ENCODE data around the gene MSANTD4.
"Not testable (repeated sequence)": the region's sequence is repeated elsewhere in the genome, so short reads cannot be mapped to it uniquely, and the experiment has no call there.

Gene MSANTD4

DNA sequence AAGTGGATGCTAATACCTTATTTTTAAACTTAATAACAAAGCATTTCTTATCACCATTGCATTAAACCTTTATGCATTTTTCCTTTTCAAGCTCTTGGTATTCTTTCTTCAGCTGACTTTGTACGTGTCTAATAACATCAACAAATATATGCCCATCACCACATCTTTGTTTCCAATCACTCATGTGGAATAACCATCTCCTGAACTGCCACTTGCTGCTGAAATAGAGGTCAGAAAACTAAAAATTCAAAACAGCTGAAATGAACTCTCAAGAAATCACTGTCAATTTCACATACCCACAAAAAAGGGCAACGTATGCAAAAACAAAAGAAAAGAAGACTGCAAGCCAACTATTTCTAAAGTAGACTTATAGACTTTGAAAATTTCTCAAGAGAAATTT is 7.4 kb downstream of the MSANTD4 start:
- in situ Hi-C loops (cut with HindIII; ENCODE audit: low sequenced_read_pairs), result no loop called here
- no peak overlapping the region for H3K4me3 ChIP-seq (ENCODE audit: low read depth, low read length)
- TF ChIP-seq, protein P1, sequence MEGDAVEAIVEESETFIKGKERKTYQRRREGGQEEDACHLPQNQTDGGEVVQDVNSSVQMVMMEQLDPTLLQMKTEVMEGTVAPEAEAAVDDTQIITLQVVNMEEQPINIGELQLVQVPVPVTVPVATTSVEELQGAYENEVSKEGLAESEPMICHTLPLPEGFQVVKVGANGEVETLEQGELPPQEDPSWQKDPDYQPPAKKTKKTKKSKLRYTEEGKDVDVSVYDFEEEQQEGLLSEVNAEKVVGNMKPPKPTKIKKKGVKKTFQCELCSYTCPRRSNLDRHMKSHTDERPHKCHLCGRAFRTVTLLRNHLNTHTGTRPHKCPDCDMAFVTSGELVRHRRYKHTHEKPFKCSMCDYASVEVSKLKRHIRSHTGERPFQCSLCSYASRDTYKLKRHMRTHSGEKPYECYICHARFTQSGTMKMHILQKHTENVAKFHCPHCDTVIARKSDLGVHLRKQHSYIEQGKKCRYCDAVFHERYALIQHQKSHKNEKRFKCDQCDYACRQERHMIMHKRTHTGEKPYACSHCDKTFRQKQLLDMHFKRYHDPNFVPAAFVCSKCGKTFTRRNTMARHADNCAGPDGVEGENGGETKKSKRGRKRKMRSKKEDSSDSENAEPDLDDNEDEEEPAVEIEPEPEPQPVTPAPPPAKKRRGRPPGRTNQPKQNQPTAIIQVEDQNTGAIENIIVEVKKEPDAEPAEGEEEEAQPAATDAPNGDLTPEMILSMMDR (IDR thresholded peaks at IDR 0.05; ENCODE audit: low read depth, low read length, missing control alignments), result no peak
- no peak for DNase-seq (ENCODE audit: low read depth)

DNA sequence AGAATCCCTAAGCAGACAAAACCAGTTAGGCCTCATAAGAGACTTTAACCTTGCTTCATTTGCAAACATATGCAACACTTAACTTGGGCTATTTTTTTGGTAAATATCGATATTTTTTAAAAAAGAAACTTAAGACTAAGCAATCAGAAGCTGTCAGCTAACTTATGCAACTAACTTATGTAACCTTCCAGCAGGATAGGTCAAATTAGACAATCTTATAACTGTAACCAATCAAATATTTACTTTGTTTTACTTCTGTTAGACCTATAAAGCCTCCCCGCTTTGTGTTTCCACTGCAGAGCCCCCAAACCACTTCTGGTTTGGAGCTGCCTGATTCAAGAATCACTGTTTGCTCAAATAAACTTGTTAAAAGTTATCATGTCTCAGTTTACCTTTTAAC is 8.0 kb downstream of the MSANTD4 start:
- TF ChIP-seq, protein P1 (IDR thresholded peaks at IDR 0.05; ENCODE audit: low read depth, low read length, missing control alignments), result no peak
- no peak for DNase-seq (ENCODE audit: low read depth)
- no peak overlapping the region for H3K4me3 ChIP-seq (ENCODE audit: low read depth, low read length)
- in situ Hi-C loops (cut with HindIII; ENCODE audit: low sequenced_read_pairs), result no loop called here

DNA sequence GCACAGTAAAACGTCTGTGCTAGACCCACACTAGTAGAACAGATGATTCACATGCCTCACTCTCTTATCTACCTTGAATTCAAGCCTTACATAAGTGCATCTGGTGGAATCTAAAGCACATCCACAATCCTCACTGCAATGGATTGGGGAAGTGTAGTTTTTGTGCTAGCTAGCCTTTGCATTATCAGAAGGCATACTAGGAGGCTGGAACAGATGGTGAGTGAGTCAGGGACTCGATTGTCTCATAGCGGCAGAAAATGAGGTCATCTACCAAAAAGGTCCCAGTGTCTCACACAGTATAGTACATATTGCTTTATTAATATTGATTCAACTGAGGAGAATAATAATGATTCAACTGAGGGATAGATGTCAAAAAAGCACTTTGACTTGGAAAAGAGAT is 9.3 kb downstream of the MSANTD4 start:
- TF ChIP-seq, protein P1 (IDR thresholded peaks at IDR 0.05; ENCODE audit: low read depth, low read length, missing control alignments), result no peak
- peak; percentile 62 for DNase-seq (ENCODE audit: low read depth)
- in situ Hi-C loops (cut with HindIII; ENCODE audit: low sequenced_read_pairs), result no loop called here
- no peak overlapping the region for H3K4me3 ChIP-seq (ENCODE audit: low read depth, low read length)

DNA sequence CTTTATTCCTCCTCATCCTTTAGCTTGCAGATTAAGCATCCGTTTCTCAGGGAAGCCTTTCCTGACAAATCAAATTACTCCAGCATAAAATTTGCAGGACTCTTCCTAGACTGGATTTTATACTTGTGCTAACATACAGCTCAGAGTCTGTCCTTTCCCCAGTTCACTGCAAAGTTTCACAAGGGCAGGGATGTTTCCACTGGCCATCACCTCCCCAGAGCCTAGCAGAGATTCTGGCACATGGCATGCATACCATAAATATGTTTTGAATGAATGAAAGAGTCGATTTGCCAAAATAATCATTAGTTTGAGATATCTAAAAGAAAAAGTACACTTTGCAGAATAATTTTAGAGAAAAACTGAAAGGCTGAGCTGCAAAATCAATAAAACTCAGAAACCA is 10.6 kb downstream of the MSANTD4 start:
- in situ Hi-C loops (cut with HindIII; ENCODE audit: low sequenced_read_pairs), result no loop called here
- TF ChIP-seq, protein P1 (IDR thresholded peaks at IDR 0.05; ENCODE audit: low read depth, low read length, missing control alignments), result no peak
- H3K4me3 ChIP-seq (ENCODE audit: low read depth, low read length), result no peak overlapping the region
- no peak for DNase-seq (ENCODE audit: low read depth)

DNA sequence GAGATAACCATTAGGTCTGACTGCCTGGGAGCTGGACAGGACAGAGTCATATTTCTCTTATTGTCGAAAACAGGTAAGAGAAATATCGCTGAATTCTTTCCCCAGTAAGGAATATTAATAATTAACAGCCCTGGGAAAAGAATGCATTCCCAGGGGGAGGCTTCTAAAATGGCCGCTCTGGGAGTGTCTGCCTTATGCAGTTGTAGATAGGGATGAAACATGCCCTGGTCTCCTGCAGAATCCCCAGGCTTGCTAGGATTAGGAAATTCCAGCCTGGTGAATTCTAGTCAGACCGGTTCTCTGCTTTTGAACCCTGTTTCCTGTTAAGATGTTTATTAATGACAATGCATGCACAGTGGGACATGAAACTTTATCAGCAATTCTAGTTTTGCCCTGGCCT is 18.9 kb downstream of the MSANTD4 start:
- in situ Hi-C loops (cut with HindIII; ENCODE audit: low sequenced_read_pairs); H3K4me3 ChIP-seq (ENCODE audit: low read depth, low read length); DNase-seq (ENCODE audit: low read depth): not testable (repeated sequence)

DNA sequence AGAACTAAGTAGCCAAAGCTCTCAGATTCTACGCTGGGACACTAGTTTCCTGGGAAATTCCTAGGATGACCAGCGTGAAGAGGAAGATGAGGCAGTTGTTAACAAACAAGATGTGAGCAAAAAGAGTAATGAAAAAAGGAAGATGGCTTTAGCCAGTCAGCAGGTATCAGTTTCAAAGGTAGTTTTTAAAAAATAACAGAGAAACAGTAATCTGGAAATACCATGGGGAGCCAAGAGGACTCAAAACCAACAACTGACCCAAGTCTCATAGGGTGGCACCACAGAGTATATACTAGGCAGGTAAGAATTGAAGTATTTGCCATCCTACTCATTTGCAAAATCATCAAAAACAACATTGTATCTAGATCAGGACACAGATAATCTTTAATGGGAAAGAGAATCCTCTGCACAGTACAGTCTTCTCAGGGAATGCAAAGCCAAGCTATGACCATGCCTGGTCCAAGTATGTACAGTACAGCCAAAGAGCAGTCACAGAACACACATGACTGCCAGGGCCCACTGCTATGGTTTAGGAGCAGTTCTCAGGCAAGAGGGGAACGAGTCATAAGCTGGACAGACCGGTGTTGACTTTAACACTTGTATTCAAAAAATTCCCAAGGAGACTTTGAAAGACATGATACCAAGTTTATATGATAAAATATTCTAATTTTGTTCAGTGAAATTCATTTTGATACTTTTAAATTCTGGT is 20.6 kb downstream of the MSANTD4 start:
- DNase-seq (ENCODE audit: low read depth), result no peak
- in situ Hi-C loops (cut with HindIII; ENCODE audit: low sequenced_read_pairs), result no loop called here
- no peak overlapping the region for H3K4me3 ChIP-seq (ENCODE audit: low read depth, low read length)
- TF ChIP-seq, protein P1 (IDR thresholded peaks at IDR 0.05; ENCODE audit: low read depth, low read length, missing control alignments), result no peak

DNA sequence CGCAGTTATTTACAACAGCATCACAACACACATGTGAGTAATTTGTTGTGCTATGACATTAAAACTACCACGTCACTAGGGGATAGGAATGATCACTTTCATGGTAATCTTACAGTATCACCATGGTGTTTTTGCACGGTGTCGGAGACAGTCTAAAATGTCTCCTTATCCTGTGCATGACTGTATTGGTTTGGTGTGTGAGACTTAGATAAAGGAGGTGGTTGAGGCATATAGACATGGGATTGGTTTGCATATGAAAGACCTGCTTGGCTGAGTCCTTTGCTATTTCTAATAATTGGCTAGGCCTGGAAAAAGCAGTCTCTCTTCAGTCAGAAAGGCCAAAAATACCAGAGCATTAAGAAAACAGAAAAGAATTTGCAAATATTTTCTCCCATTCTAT is 30.2 kb downstream of the MSANTD4 start:
- TF ChIP-seq, protein P1 (IDR thresholded peaks at IDR 0.05; ENCODE audit: low read depth, low read length, missing control alignments), result no peak
- no peak for DNase-seq (ENCODE audit: low read depth)
- in situ Hi-C loops (cut with HindIII; ENCODE audit: low sequenced_read_pairs), result no loop called here
- no peak overlapping the region for H3K4me3 ChIP-seq (ENCODE audit: low read depth, low read length)
